D341Med (cell line): ENCODE results near the gene CHRNB1.

Source experiments
- DNase-seq: peaks from one replicate; pipeline ENCODE4 v3.0.0; 2012; ENCODE audit warnings: low spot score

The CHRNB1 gene

DNA sequence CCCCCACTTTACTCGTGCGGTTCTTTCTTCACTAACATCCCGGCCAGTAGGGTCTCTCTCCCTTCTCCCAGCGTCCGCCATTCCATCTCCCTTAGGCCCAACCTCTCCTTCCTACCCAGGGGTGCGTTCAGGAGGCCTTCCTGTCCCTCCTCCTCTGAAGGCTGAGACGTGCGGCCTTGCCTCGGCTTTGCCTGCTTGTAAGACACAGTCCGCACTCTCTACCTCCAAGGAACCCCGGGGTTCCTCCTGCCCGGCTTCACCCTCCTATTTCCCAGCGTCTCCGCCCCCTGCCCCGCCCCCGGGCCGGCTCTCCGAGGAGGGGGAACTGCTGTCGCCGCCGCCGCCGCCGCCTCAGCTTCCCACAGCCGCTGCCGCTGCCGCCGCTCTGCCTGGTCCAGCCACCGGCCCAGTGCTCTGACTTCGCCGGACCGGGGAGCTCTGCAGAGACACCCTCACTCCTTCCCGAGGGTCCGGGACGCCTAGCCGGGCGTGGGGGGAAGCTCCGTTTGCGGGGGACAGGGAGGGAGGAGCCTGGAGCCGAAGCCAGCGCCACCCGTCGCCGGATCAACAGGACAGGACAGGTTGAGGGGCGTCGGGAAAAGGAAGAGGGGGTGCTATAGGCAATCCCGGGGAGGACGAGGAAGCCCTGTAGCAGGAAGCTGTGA lies 6.8 kb upstream of the CHRNB1 start:
- DNase-seq = no peak

DNA sequence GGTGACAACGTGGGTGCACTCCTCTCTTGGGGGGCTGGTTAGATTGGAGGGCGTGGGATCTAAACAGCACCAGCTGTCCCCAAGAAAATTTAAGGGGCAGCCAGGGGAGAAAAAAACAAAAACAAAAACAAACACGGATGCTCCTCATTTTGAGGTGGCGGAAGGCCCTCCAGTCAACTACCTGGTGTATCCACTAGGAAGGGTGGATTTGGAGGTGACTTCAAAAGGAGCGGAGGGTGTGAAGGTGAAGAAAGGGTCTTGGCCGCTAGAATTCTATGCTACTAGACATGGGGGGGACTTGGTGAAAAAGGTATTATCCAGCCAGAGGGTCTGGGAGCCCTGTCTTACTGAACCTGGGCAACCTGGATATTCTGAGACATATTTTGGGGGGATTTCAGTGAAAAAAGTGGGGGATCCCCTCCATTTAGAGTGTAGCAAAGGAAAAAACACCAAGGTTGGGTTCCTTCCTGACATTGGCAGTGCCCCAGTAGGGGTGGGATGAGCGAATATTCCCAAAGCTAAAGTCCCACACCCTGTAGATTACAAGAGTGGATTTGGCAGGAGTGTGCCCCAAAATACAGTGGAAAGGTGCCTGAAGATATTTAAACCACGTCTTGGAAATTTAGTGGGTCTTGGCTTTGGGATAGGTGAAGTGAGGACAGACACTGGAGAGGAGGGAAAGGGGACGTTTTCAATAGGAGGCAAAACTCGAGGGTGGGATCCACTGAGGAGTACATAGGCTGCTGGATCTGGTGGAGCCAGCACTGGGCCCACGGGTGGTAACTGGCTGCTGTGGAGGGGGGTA lies 6.0 kb upstream of the CHRNB1 start:
- no peak for DNase-seq

- DNase-seq = no peak
Measured at GRCh38 chr17:7439462-7440112, 5.3 kb upstream of the CHRNB1 start, which contains the start of gene FGF11. TSS of gene FGF11 (plus strand) at chr17:7439512. CDS start at chr17:7439621, 109 bp downstream.

- DNase-seq = peak; percentile 54
Measured at GRCh38 chr17:7440113-7440833, 4.6 kb upstream of the CHRNB1 start.

DNA sequence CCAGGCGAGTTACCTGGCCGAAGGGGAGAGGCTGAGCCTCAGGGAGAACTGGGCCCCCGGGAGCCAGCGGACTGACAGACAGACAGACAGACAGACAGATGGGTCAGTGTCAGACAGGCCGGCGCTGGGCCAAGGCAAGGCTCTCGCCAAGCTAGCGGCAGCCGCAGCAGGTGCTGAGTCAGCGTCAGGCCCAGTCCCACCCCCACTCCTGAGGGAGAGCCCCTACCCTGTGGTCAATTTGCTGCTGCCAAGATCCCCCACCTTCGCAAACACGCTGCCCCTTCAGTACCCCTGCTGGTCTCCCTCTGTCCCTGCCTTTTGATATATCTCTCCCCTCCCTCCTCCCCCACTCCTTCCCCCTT lies 4.0 kb upstream of the CHRNB1 start:
- no peak for DNase-seq

GRCh38 chr17:7441266-7441665 lies 3.6 kb upstream of the CHRNB1 start:
- DNase-seq = no peak

DNA sequence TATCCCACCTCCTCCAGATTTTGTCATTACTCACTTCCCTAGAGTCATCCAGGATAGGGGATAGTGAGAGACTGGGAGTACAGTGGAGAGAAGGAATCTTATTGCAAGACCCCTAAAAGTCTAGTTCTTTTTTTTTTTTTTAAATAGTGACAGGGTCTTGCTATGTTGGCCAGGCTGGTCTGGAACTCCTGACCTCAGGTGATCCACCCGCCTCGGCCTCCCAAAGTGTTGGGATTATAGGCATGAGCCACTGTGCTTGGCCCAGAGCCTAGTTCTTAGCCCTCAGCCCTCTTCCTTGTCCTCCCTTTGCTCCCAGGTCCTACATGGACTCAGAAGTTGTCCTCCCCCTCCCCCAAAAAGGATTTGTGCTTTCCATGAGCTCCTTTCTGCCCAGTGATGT lies 2.7 kb upstream of the CHRNB1 start:
- DNase-seq = no peak

- no peak for DNase-seq
Measured at GRCh38 chr17:7443499-7444485, 1.1 kb upstream of the CHRNB1 start.

- no peak for DNase-seq
Measured at GRCh38 chr17:7445619-7445968, 733 bp downstream of the CHRNB1 start.

GRCh38 chr17:7448461-7448860 lies 3.6 kb downstream of the CHRNB1 start:
- DNase-seq = no peak

GRCh38 chr17:7459961-7460545 lies 15.2 kb downstream of the CHRNB1 start:
- DNase-seq = no peak

- DNase-seq = no peak
Measured at GRCh38 chr17:7460850-7461660, 16.2 kb downstream of the CHRNB1 start.

- DNase-seq = no peak
Measured at GRCh38 chr17:7462474-7463371, 17.9 kb downstream of the CHRNB1 start.

GRCh38 chr17:7463372-7463846 lies 18.5 kb downstream of the CHRNB1 start:
- DNase-seq = no peak

GRCh38 chr17:7464081-7464480 lies 19.2 kb downstream of the CHRNB1 start:
- no peak for DNase-seq

- DNase-seq = no peak
Measured at GRCh38 chr17:7465597-7466275, 20.9 kb downstream of the CHRNB1 start.

- no peak for DNase-seq
Measured at GRCh38 chr17:7466318-7466638, 21.4 kb downstream of the CHRNB1 start.

DNA sequence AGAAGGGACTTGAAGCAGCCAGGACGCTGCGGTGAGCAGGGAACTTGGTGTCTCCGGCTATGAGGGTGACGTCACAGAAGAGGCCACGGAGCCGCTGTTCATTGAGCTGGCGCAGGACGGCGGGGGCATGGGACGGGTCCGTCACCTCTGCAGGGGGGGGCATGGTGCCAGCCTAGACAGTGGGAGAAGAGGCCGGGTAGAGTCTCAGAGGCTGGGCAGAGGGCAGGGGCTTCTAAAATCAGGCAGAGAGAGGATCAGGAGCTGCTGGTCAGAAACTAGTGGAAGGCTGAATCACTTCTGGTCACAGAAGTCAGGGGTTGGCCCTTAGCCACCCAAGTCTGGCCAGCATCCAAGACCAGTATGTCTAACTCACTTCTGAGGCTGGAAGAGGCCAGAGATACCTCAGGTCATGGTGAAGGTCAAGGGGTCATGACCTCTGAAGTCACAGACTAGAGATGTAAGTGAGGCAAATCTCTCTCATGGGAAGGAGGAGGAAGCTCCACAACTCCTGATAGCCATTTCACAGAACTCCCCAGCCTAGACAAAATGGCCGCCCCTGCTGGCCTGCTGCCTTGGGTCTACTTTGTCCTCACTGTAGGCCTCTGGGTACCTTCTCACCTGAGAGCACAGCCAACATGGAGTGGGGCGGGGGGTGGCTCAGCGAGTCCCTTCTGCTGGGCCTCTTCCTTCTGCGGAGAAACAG lies 21.9 kb downstream of the CHRNB1 start:
- DNase-seq = no peak
